ENCODE data around the gene PLAC9.
"Not testable (repeated sequence)": the region's sequence is repeated elsewhere in the genome, so short reads cannot be mapped to it uniquely, and the experiment has no call there.

The PLAC9 gene

DNA sequence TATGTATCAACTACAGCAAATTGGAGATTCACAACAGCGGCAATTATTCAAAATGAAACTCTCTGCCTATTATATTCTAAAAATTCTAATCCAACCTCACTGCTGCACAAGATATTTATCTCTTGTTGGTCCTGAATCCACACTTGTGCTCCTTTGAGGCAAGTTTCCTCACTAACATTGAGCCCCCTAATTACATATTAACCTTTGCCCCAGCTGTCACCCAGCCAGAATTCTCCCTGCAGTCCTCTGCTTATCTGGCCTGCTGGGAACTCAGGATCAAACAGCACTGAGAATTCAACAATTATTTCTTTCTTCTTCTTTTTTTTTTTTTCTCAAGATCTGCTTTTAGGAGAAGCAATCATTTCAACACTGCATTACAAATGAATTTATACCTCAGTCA is 21.5 kb upstream of the PLAC9 start:
- Histone ChIP-seq H3K27ac (ENCODE audit: low read depth, low read length) (peak overlapping the region; percentile 90), H3K9me3 (ENCODE audit: control insufficient read depth in 5 of 5, low read length in 5 of 5) (peaks cover 0 to 19% (median 14%) of the 10 kb centered on the region in 5 donors), H3K36me3 (ENCODE audit: control insufficient read depth in 5 of 5, insufficient read depth in 5 of 5, low read length in 5 of 5) (no peaks in the 10 kb centered on the region), H3K9ac (ENCODE audit: low read length in 5 of 5) (no peak overlapping the region), H3K27me3 (ENCODE audit: control insufficient read depth in 5 of 5, insufficient read depth in 4 of 5, low read length in 5 of 5) (no peaks in the 10 kb centered on the region), H3K4me3 (ENCODE audit: low read depth in 1 of 5, low read length in 5 of 5) (no peak overlapping the region), H3K4me1 (ENCODE audit: control insufficient read depth in 5 of 5, insufficient read depth in 5 of 5, low read length in 5 of 5) (peaks cover 3 to 28% (median 28%) of the 10 kb centered on the region in 5 donors)

DNA sequence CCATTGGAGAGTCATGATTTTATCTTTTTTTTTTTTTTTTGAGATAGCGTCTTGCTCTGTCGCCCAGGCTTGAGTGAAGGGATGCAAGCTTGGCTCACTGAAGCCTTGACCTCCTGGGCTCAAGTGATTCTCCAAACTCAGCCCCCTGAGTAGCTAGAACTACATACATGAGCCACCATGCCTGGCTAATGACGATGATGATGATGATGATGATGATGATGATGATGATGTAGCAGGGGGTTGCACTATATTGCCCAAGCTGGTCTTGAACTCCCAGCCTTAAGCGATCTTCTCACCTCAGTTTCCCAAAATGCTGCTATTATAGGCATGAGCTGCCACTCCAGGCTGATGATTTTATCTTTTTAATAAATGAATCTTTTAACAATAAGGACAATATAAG is 13.9 kb upstream of the PLAC9 start:
- Histone ChIP-seq H3K36me3 (ENCODE audit: control insufficient read depth in 5 of 5, insufficient read depth in 5 of 5, low read length in 5 of 5) (no peaks in the 10 kb centered on the region), H3K4me1 (ENCODE audit: control insufficient read depth in 5 of 5, insufficient read depth in 5 of 5, low read length in 5 of 5) (peaks cover 3 to 17% (median 10%) of the 10 kb centered on the region in 5 donors)

DNA sequence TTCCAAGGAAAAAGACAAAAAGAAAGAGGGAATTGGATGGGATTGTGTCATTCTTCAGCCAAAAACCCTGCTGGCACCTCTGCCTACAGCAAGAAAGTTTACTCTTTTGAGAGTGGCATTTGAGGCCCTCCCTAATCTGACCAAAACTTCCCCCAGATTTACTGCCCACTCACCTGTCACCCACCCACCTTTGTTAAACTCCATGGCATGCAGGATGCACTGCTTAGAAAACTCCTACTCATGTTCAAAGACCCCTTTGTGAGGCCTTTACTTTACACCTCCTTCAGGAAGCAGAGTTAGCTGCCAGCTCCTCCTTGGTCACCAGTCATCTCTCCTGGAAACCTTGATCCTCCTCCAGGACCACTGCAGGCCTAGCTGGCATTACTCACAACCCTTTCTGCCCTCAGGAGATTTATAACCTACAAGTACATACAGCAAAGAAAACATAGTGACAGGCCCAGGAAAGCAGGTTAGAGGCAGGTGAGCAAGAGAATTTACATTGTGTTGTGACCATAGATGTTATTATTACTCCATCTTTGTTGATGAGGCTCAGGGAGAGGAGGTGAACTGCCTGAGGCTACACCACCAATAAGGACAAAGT is 10.3 kb upstream of the PLAC9 start:
- H3K27me3 ChIP-seq (ENCODE audit: control insufficient read depth in 5 of 5, insufficient read depth in 4 of 5, low read length in 5 of 5) = peaks cover 0 to 3% (median 0%) of the 10 kb centered on the region in 5 donors
- H3K9me3 ChIP-seq (ENCODE audit: control insufficient read depth in 5 of 5, low read length in 5 of 5) = no peaks in the 10 kb centered on the region
- H3K4me3 ChIP-seq (ENCODE audit: low read depth in 1 of 5, low read length in 5 of 5) = no peak overlapping the region
- H3K27ac ChIP-seq (ENCODE audit: low read depth, low read length) = peak overlapping the region; percentile 96
- no peaks in the 10 kb centered on the region for H3K36me3 ChIP-seq (ENCODE audit: control insufficient read depth in 5 of 5, insufficient read depth in 5 of 5, low read length in 5 of 5)
- H3K9ac ChIP-seq (ENCODE audit: low read length in 5 of 5) = peak overlapping the region in 3 of 5 donors; percentile 6 to 72 (median 64)
- peaks cover 3 to 17% (median 10%) of the 10 kb centered on the region in 5 donors for H3K4me1 ChIP-seq (ENCODE audit: control insufficient read depth in 5 of 5, insufficient read depth in 5 of 5, low read length in 5 of 5)

More for the DNA sequence above, 13.9 kb upstream of the PLAC9 start:
- no peak overlapping the region for H3K27ac ChIP-seq (ENCODE audit: low read depth, low read length)
- no peak overlapping the region for H3K9ac ChIP-seq (ENCODE audit: low read length in 5 of 5)
- H3K9me3 ChIP-seq (ENCODE audit: control insufficient read depth in 5 of 5, low read length in 5 of 5) = no peaks in the 10 kb centered on the region
- H3K27me3 ChIP-seq (ENCODE audit: control insufficient read depth in 5 of 5, insufficient read depth in 4 of 5, low read length in 5 of 5) = peaks cover 0 to 3% (median 0%) of the 10 kb centered on the region in 5 donors
- no peak overlapping the region for H3K4me3 ChIP-seq (ENCODE audit: low read depth in 1 of 5, low read length in 5 of 5)

DNA sequence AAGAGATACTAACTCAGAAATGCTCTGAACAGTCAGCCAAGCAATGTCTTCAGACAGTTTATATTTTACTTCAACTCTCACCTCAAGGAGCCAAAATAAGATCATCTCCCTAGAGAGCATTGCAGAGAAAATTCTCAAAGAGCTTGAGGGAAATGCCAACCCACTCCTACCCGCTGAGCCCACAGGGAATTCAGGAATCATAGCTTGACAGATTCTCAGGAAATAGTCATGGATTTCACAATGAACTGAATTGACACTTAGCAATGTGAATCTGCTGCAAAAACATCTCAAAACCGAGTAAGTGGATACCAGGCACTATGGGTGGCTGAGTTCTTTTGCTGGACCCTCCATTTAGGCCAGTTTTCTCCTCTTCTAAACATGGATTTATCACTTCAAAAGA is 9.8 kb upstream of the PLAC9 start:
- peaks cover 0 to 3% (median 0%) of the 10 kb centered on the region in 5 donors for H3K27me3 ChIP-seq (ENCODE audit: control insufficient read depth in 5 of 5, insufficient read depth in 4 of 5, low read length in 5 of 5)
- peaks cover 3 to 17% (median 10%) of the 10 kb centered on the region in 5 donors for H3K4me1 ChIP-seq (ENCODE audit: control insufficient read depth in 5 of 5, insufficient read depth in 5 of 5, low read length in 5 of 5)
- H3K4me3 ChIP-seq (ENCODE audit: low read depth in 1 of 5, low read length in 5 of 5) = no peak overlapping the region
- no peaks in the 10 kb centered on the region for H3K36me3 ChIP-seq (ENCODE audit: control insufficient read depth in 5 of 5, insufficient read depth in 5 of 5, low read length in 5 of 5)
- peak overlapping the region in 2 of 5 donors; percentile 72 to 98 for H3K9ac ChIP-seq (ENCODE audit: low read length in 5 of 5)
- peak overlapping the region; percentile 96 for H3K27ac ChIP-seq (ENCODE audit: low read depth, low read length)
- no peaks in the 10 kb centered on the region for H3K9me3 ChIP-seq (ENCODE audit: control insufficient read depth in 5 of 5, low read length in 5 of 5)

DNA sequence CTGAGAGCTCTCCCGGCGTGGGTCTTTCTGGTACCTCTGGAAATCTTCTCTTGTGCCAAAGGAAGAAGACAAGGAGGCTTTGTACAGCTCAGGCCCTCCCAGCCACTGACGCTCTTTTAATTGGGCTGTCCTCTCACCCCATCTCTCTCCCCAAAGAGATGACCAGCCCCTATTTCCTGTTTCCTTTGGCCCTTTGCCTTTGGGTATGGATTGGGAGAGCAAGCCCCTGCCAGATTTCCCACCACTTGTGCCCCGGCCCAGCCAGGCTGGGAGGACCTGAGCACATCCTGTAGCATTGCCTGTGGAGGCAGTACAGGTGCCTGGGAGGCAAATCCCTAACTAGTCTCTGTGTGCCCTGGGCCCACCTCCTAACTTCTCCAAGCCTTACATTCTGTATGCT is 5.7 kb upstream of the PLAC9 start:
- H3K27ac ChIP-seq (ENCODE audit: low read depth, low read length) = no peak overlapping the region
- H3K27me3 ChIP-seq (ENCODE audit: control insufficient read depth in 5 of 5, insufficient read depth in 4 of 5, low read length in 5 of 5) = peaks cover 0 to 3% (median 0%) of the 10 kb centered on the region in 5 donors
- H3K4me1 ChIP-seq (ENCODE audit: control insufficient read depth in 5 of 5, insufficient read depth in 5 of 5, low read length in 5 of 5) = peaks cover 3 to 21% (median 16%) of the 10 kb centered on the region in 5 donors
- H3K4me3 ChIP-seq (ENCODE audit: low read depth in 1 of 5, low read length in 5 of 5) = no peak overlapping the region
- no peaks in the 10 kb centered on the region for H3K36me3 ChIP-seq (ENCODE audit: control insufficient read depth in 5 of 5, insufficient read depth in 5 of 5, low read length in 5 of 5)
- H3K9me3 ChIP-seq (ENCODE audit: control insufficient read depth in 5 of 5, low read length in 5 of 5) = no peaks in the 10 kb centered on the region
- no peak overlapping the region for H3K9ac ChIP-seq (ENCODE audit: low read length in 5 of 5)

DNA sequence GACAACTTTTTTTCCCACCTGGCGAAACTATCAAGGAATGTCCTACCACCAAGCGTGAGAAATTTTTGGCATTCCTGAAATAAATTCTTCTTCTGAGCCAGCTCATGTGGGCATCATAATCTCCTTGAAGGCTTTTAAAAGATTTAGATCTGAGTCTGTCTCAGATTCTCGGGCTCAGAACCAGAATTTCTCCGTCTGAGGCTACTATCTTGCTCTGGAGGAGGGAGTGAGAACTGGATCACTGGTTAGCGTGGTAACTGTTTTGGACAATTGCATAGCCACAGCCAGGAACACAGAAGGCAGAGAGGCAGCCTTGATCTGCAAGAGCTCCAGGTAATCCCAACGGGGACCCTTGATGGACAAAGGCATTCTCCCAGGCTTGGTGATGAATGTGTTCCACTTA is 1.0 kb upstream of the PLAC9 start:
- Histone ChIP-seq H3K27ac (ENCODE audit: low read depth, low read length) (peak overlapping the region; percentile 92), H3K4me3 (ENCODE audit: low read depth in 1 of 5, low read length in 5 of 5) (peak overlapping the region; percentile 2 to 80 (median 47)), H3K9me3 (ENCODE audit: control insufficient read depth in 5 of 5, low read length in 5 of 5) (no peaks in the 10 kb centered on the region)

DNA sequence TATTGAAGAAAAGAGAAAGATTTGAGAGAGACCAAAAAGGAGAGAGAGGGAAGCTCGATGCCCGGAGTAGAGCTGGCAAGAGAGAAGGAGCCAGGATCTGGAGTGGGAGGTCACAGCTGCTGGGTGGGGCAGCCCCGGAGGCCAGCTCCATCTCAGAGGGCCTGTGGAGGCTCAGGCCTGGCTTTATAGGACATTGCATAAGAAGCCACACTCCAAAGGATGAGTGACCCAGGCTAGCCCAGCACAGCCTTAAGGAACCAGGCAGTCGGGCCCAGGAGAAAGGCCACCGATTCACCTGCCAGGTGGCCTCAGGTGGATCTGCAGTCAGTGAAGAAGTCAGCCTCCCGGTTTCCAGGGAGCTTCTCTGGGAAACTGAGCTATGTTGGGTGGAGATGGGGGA is 676 bp downstream of the PLAC9 start:
- Histone ChIP-seq H3K27ac (ENCODE audit: low read depth, low read length) (peak overlapping the region; percentile 92), H3K36me3 (ENCODE audit: control insufficient read depth in 5 of 5, insufficient read depth in 5 of 5, low read length in 5 of 5) (no peaks in the 10 kb centered on the region), H3K27me3 (ENCODE audit: control insufficient read depth in 5 of 5, insufficient read depth in 4 of 5, low read length in 5 of 5) (no peaks in the 10 kb centered on the region), H3K9ac (ENCODE audit: low read length in 5 of 5) (peak overlapping the region; percentile 67 to 90 (median 77)), H3K4me1 (ENCODE audit: control insufficient read depth in 5 of 5, insufficient read depth in 5 of 5, low read length in 5 of 5) (peaks cover 12 to 66% (median 51%) of the 10 kb centered on the region in 5 donors), H3K9me3 (ENCODE audit: control insufficient read depth in 5 of 5, low read length in 5 of 5) (no peaks in the 10 kb centered on the region), H3K4me3 (ENCODE audit: low read depth in 1 of 5, low read length in 5 of 5) (peak overlapping the region; percentile 74 to 93 (median 78))

More for the DNA sequence above, 1.0 kb upstream of the PLAC9 start:
- Histone ChIP-seq H3K27me3 (ENCODE audit: control insufficient read depth in 5 of 5, insufficient read depth in 4 of 5, low read length in 5 of 5) (no peaks in the 10 kb centered on the region), H3K36me3 (ENCODE audit: control insufficient read depth in 5 of 5, insufficient read depth in 5 of 5, low read length in 5 of 5) (no peaks in the 10 kb centered on the region), H3K9ac (ENCODE audit: low read length in 5 of 5) (peak overlapping the region in 1 of 5 donors; percentile 82), H3K4me1 (ENCODE audit: control insufficient read depth in 5 of 5, insufficient read depth in 5 of 5, low read length in 5 of 5) (peaks cover 10 to 49% (median 35%) of the 10 kb centered on the region in 5 donors)

DNA sequence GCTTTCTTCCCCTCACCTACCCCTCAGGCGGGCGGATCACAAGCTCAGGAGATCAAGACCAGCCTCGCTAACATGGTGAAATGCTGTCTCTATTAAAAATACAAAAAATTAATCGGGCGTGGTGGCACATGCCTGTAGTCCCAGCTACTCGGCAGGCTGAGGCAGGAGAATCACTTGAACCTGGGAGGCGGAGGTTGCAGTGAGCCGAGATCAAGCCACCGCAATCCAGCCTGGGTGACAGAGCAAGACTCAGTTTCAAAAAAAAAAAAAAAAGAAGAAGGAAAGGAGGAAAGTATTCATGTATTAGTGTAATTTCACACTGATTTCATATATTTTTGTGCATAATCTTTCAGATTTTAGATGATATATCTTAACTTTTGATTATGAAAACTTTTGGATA is 1.2 kb downstream of the PLAC9 start:
- peak overlapping the region; percentile 92 for H3K27ac ChIP-seq (ENCODE audit: low read depth, low read length)
- peaks cover 15 to 71% (median 54%) of the 10 kb centered on the region in 5 donors for H3K4me1 ChIP-seq (ENCODE audit: control insufficient read depth in 5 of 5, insufficient read depth in 5 of 5, low read length in 5 of 5)
- peak overlapping the region; percentile 67 to 90 (median 77) for H3K9ac ChIP-seq (ENCODE audit: low read length in 5 of 5)
- not testable (repeated sequence) for H3K9me3 ChIP-seq (ENCODE audit: control insufficient read depth in 5 of 5, low read length in 5 of 5); H3K36me3 ChIP-seq (ENCODE audit: control insufficient read depth in 5 of 5, insufficient read depth in 5 of 5, low read length in 5 of 5); H3K27me3 ChIP-seq (ENCODE audit: control insufficient read depth in 5 of 5, insufficient read depth in 4 of 5, low read length in 5 of 5)
- H3K4me3 ChIP-seq (ENCODE audit: low read depth in 1 of 5, low read length in 5 of 5) = peak overlapping the region; percentile 74 to 93 (median 78)

DNA sequence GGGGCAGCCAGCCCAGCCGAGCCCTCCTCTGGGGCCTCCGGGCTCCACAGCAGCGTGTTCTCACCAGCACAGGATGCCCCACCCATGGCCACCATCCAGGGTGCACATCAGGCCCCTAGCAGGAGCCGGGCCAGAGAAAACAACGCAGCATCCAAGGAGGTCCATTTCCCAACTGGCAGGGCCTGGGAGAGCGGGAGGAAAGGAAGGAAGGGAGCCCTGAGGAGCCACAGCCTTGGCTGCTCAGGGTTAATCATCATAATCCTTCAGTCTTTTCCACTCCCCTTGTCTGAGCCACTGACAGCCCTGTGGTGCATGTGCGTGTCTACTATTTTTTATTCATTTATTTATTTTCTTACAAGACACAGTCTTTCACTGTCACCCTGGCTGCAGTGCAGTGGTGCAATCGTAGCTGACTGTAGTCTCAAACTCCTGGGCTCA is 3.6 kb downstream of the PLAC9 start:
- H3K36me3 ChIP-seq (ENCODE audit: control insufficient read depth in 5 of 5, insufficient read depth in 5 of 5, low read length in 5 of 5) = peaks cover 0 to 10% (median 4%) of the 10 kb centered on the region in 5 donors
- H3K27ac ChIP-seq (ENCODE audit: low read depth, low read length) = peak overlapping the region; percentile 86
- no peaks in the 10 kb centered on the region for H3K9me3 ChIP-seq (ENCODE audit: control insufficient read depth in 5 of 5, low read length in 5 of 5)
- H3K27me3 ChIP-seq (ENCODE audit: control insufficient read depth in 5 of 5, insufficient read depth in 4 of 5, low read length in 5 of 5) = no peaks in the 10 kb centered on the region
- peak overlapping the region in 2 of 5 donors; percentile 30 to 41 for H3K9ac ChIP-seq (ENCODE audit: low read length in 5 of 5)
- H3K4me1 ChIP-seq (ENCODE audit: control insufficient read depth in 5 of 5, insufficient read depth in 5 of 5, low read length in 5 of 5) = peaks cover 15 to 70% (median 53%) of the 10 kb centered on the region in 5 donors
- peak overlapping the region; percentile 29 to 58 (median 33) for H3K4me3 ChIP-seq (ENCODE audit: low read depth in 1 of 5, low read length in 5 of 5)

DNA sequence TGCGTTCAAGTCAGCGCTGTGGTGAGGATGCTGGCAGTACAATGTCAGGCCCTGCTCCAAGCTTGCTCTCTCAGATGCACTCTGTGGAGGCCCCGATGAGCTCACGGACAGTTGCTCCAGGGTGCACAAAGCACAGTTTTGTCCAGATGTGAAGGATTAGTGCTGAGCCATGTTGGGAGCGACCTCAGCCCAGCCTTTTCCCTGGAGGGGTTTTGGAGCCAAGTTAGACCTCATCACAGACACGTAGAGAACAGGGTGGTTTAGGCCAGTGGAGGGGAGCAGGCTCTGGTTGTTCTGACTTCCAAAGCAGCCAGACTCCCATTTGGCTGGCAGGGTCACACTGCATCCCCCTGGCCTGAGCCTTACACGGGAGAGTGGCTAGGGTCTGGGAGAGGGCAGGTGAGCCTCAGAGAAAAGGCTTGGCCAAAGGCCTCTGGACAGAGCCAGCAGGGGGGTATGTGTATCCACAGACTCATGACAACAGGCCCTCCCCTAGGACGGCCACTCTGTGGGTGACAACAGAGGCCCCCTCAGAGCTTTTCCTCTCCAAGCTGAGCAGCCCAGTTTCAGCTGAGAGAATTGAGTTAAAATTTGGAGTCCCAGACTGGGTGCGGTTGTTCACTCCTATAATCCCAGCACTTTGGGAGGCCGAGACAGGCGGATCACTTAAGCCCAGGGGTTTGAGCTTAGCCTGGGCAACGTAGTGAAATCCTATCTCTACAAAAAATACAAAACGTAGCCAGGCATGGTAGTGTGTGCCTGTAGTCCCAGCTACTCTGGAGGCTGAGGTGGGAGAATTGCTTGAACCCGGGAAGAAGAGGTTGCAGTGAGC is 4.7 kb downstream of the PLAC9 start:
- Histone ChIP-seq H3K4me1 (ENCODE audit: control insufficient read depth in 5 of 5, insufficient read depth in 5 of 5, low read length in 5 of 5) (peaks cover 8 to 62% (median 49%) of the 10 kb centered on the region in 5 donors), H3K9ac (ENCODE audit: low read length in 5 of 5) (peak overlapping the region in 1 of 5 donors; percentile 17), H3K36me3 (ENCODE audit: control insufficient read depth in 5 of 5, insufficient read depth in 5 of 5, low read length in 5 of 5) (peaks cover 0 to 14% (median 8%) of the 10 kb centered on the region in 5 donors), H3K4me3 (ENCODE audit: low read depth in 1 of 5, low read length in 5 of 5) (peak overlapping the region in 2 of 5 donors; percentile 9 to 43), H3K27ac (ENCODE audit: low read depth, low read length) (peak overlapping the region; percentile 86), H3K9me3 (ENCODE audit: control insufficient read depth in 5 of 5, low read length in 5 of 5) (no peaks in the 10 kb centered on the region), H3K27me3 (ENCODE audit: control insufficient read depth in 5 of 5, insufficient read depth in 4 of 5, low read length in 5 of 5) (no peaks in the 10 kb centered on the region)
